ENCODE measurements around the gene CRISPLD2. TPM values are rescaled to one million over a fixed set of nuclear protein-coding genes. Genes with fewer than 3 reads are reported as not detected.

The CRISPLD2 gene
- polyA plus RNA-seq, 1 donor from 2014 or later: not detected

DNA sequence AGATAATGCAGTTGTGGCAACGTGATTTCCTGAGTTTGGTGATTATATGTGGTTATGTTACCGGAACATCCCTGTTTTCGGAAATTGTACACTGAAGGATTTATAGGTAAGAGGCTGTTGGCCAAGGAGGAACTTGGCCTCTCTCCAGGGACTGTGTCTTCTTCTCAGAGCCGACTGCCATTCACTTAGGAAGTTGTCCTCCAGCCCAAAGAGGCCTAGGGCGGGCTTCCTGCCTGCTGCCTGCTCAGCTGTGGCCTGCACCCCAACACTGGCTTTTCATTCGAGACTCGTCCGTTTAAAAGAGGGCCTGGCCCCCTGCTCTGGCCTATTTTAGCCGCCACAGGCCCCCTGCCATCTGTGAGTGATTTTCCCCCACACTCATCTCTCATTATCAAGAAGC lies 127.2 kb downstream of the CRISPLD2 start:
- H3K36me3 Mint-ChIP-seq: no peaks in the 10 kb centered on the region
- H3K27ac Mint-ChIP-seq: no peak overlapping the region
- peak overlapping the region in 1 of 4 donors; percentile 65 for H3K4me3 Mint-ChIP-seq
- peaks cover 0 to 6% (median 4%) of the 10 kb centered on the region in 3 donors for H3K9me3 Mint-ChIP-seq
- H3K4me1 Mint-ChIP-seq: peaks cover 0 to 6% (median 4%) of the 10 kb centered on the region in 3 donors
- H3K27me3 Mint-ChIP-seq: peaks cover 16% of the 10 kb centered on the region

DNA sequence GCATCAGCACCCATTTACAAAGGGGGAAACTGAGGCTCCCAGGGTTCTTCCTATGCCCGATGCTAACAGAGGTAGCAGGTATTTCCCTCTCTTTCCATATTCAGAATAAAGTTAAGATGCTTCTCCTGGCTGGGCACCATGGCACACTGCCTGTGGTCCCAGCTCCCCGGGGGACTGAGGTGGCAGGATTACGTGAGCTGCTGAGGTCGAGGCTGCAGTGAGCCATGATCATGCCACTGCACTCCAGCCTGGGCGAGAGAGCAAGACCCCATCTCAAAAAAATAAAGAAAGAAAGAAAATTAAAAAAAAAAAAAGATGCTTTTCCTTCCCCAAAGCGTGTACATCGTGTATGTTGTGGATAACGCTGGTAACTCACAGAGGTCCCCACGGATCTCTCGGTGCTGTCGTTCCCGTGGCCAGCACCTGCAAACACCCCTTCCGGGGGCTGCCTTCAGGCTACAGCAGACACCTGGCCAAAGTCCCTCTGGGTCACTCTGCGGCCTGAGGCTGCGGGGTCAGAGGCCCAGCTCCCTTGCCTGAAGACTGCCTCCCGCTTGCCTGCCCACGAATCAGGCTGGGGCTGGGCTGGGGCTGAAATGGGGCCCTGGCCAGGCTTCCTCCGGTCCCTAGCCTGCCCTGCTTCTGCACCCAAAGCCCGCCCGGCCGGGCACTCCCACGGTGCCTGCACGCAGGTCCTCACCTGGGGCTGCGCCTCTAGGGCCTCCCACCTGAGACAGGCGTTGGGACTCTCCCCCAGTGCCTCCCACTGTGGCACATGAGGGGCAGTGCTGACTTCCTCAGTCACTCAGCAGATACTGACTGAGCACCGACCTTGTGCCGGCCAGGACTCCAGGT lies 128.4 kb downstream of the CRISPLD2 start:
- Mint-ChIP-seq H3K27me3 (peaks cover 15% of the 10 kb centered on the region), H3K4me3 (no peak overlapping the region), H3K27ac (no peak overlapping the region), H3K9me3 (peaks cover 0 to 2% (median 0%) of the 10 kb centered on the region in 3 donors), H3K36me3 (no peaks in the 10 kb centered on the region), H3K4me1 (peaks cover 0 to 4% (median 4%) of the 10 kb centered on the region in 3 donors)

DNA sequence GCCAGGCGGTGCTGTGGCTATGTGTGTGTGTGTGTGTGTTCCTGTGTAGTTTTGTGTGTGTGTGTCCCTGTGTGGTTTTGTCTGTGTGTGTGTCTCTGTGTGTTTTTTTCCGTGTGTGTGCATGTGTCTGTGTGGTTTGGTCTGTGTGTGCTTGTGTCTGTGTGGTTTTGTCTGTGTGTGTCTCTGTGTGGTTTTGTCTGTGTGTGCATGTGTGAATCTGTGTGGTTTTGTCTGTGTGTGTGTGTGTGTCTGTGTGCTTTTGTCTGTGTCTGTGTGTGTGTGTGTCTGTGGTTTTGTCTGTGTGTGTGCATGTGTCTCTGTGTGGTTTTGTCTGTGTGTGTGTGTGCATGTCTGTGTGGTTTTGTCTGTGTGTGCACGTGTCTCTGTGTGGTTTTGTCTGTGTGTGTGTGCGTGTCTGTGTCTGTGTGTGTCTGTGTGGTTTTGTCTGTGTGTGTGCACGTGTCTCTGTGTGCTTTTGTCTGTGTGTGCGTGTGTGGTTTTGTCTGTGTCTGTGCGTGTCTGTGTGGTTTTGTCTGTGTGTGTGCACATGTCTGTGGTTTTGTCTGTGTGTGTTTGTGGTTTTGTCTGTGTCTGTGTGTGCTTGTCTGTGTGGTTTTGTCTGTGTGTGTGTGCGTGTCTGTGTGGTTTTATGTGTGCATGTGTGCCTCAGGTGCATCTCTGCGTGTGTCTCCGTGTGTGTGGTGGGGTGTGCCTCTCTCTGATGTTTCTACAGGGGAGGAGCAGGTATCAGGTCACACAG lies 129.2 kb downstream of the CRISPLD2 start:
- peaks cover 12% of the 10 kb centered on the region for H3K27me3 Mint-ChIP-seq
- H3K36me3 Mint-ChIP-seq: no peaks in the 10 kb centered on the region
- H3K9me3 Mint-ChIP-seq: no peaks in the 10 kb centered on the region
- H3K4me1 Mint-ChIP-seq: peaks cover 0 to 4% (median 4%) of the 10 kb centered on the region in 3 donors
- no peak overlapping the region for H3K27ac Mint-ChIP-seq
- no peak overlapping the region for H3K4me3 Mint-ChIP-seq

DNA sequence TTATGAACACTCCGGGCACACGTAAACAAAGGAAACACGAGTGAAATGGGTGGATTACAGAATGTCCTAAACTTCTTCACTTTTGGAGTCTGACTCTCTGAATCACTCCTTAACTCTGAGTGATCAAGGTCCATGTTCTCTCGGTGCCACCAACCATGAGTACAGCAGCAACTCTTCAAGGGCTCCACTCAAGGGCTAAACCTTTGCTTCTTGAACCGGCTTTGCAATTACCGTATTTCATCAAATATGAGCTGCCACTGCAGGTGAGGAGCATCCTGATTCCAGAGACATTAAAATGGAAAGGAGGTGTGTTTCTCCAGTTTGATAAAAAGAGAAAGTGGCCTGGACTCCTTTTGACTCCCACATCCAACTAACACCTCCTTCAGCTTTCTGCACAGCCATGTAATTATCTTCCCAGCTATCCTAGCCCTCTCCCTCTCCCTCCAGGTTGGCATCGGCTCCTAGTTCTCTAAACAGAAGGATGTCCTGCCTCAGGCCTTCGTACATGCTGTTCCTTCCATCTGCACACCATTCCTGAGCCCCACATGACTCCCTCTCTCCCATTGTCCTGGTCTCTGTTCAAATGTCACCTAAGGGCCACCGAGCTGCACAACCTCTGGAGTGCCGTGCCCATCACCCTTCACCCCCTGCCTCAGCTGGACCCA lies 130.1 kb downstream of the CRISPLD2 start:
- Mint-ChIP-seq H3K4me1 (peaks cover 0 to 4% (median 4%) of the 10 kb centered on the region in 3 donors), H3K27ac (peak overlapping the region in 1 of 3 donors; percentile 75), H3K27me3 (peaks cover 9% of the 10 kb centered on the region), H3K36me3 (no peaks in the 10 kb centered on the region), H3K9me3 (no peaks in the 10 kb centered on the region), H3K4me3 (no peak overlapping the region)

DNA sequence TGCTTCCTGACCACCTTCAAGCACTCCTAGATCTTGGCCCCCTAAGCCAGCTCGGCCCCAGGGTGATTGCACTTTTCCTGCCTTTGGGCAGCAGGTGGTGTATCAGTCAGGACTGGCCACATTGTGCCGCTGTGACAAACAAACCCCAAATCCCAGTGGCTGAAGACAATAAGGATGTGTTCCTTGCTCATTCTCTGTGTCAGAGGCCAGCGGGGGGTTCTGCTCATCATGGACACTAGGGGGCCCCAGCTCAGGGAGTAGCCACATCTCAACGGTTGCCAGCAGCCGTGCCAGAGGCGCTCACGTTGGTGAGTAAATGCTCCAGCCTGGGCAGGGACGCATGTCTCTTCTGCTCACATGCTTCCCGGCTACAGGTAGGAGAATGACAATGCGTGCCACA lies 131.1 kb downstream of the CRISPLD2 start:
- Mint-ChIP-seq H3K27ac (no peak overlapping the region), H3K9me3 (no peaks in the 10 kb centered on the region), H3K4me3 (no peak overlapping the region), H3K27me3 (peaks cover 11% of the 10 kb centered on the region), H3K4me1 (peaks cover 0 to 4% (median 4%) of the 10 kb centered on the region in 3 donors), H3K36me3 (no peaks in the 10 kb centered on the region)

DNA sequence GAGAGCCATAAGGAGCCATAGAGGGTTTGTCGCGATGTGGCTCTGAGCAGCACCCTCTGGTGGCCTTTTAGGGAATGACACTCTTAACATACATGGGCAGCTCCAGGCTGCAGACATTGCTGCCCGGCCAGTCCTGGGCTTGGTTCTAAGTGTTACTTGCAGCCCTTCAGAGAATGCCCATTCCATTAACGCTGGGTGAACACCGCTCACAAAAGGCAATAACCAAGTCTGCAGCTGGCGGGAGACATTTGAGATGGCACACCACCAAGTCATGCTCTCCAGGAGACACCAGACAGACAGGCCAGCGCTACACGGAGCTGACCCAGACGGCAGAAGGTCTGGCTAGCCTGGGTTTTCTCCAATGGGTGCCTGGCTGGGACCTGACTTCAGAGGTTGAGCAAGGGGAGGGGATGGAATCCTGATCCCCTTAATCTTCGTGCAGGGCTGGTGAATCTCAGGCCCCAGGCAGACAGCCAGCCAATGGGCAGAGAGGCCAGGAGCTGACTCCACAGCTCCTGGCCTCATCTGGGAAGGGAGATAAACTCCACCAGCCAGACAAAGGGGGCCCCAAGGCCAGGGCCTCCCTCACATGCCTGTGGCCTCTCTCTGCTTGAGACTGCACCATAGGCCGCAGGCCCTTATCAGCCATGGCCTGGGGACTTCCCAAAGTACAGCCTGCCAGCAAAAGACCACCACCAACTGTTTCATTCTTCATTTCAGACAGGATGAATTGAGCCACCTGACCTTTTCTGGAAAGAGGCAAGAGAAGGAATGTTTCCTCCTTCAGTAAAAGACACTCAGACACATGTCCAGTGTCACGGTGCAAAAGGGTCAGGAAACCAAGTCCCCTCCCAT lies 132.8 kb downstream of the CRISPLD2 start:
- peak overlapping the region in 1 of 3 donors; percentile 47 for H3K27ac Mint-ChIP-seq
- no peak overlapping the region for H3K4me3 Mint-ChIP-seq
- peaks cover 0 to 2% (median 0%) of the 10 kb centered on the region in 3 donors for H3K9me3 Mint-ChIP-seq

DNA sequence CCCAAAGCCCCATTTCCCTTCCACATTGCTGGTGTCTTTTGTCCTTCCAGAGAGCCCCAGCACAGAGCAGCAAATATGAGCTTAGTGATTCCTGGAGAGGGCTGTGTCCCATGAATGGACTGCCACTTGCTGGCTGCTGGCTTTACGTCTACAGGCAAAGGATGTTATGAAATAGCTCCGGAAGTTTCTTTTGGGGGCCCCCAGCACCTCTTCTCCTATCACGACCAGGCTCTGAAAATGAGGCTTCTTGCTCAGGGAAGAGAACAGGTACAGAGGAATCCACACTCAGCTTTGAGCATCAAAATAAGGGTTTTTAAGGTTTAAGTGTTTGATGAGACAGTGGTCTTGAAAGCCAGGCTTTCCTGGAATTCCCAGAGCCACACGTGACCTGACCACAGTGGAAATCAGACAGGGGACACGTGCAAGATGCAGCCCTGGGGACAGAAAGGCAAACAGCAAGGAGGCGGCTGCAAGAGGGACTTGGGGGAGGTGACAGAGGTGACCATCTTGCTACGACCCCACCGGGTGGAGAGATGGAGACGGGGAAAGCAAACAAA lies 133.5 kb downstream of the CRISPLD2 start:
- H3K4me1 Mint-ChIP-seq: peaks cover 0 to 2% (median 0%) of the 10 kb centered on the region in 3 donors
- H3K9me3 Mint-ChIP-seq: peaks cover 0 to 2% (median 0%) of the 10 kb centered on the region in 3 donors
- no peaks in the 10 kb centered on the region for H3K36me3 Mint-ChIP-seq
- H3K4me3 Mint-ChIP-seq: no peak overlapping the region
- peak overlapping the region in 1 of 3 donors; percentile 35 for H3K27ac Mint-ChIP-seq
- H3K27me3 Mint-ChIP-seq: peaks cover 12% of the 10 kb centered on the region

More for the DNA sequence above, 132.8 kb downstream of the CRISPLD2 start:
- Mint-ChIP-seq H3K4me1 (peaks cover 0 to 2% (median 0%) of the 10 kb centered on the region in 3 donors), H3K27me3 (peaks cover 14% of the 10 kb centered on the region), H3K36me3 (no peaks in the 10 kb centered on the region)

DNA sequence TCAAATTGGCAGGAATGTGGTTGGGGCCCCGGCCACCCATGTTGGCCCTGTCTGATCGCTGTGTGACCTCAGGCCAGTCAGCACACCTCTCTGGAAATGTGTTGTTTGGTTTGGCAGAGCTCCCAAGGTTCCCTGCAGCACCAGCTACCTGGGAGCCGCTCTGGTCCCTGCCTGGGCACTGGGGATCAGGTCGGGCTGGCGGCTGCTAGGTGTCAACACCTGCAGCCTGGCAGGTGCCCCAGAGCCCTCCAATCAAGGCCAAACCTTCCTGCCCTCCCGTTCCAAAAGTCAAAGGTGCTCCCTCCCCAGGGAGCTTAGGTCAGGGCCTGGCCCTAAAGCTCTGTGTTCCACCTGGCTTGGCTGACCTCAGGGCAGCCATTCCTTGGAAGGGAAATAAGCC lies 135.6 kb downstream of the CRISPLD2 start:
- Mint-ChIP-seq H3K4me1 (peaks cover 0 to 2% (median 0%) of the 10 kb centered on the region in 3 donors), H3K27me3 (peaks cover 9% of the 10 kb centered on the region), H3K4me3 (no peak overlapping the region), H3K9me3 (peaks cover 0 to 2% (median 0%) of the 10 kb centered on the region in 3 donors), H3K36me3 (no peaks in the 10 kb centered on the region), H3K27ac (no peak overlapping the region)

DNA sequence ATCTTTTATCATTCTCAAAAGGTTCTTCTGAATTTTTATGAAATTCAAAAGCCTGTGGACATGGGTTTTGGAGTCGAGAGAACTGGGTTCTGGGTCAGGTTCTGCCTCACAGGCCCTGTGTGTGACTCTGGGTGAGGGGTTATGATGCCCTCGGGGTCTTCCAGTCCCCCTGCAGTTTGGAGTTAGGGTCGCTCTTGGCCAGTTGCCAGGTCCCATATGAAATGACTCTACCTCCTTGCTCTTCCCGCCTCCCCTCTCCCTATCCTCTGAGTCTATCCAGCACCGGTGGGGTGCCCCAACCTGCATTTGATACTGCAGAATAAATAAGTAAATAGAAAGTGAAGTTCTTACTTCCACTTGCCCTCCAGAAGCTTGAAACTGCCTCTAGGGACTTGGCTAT lies 137.4 kb downstream of the CRISPLD2 start:
- Mint-ChIP-seq H3K27ac (no peak overlapping the region), H3K4me3 (no peak overlapping the region), H3K9me3 (peaks cover 0 to 2% (median 0%) of the 10 kb centered on the region in 3 donors), H3K36me3 (no peaks in the 10 kb centered on the region), H3K27me3 (peaks cover 12% of the 10 kb centered on the region), H3K4me1 (no peaks in the 10 kb centered on the region)

DNA sequence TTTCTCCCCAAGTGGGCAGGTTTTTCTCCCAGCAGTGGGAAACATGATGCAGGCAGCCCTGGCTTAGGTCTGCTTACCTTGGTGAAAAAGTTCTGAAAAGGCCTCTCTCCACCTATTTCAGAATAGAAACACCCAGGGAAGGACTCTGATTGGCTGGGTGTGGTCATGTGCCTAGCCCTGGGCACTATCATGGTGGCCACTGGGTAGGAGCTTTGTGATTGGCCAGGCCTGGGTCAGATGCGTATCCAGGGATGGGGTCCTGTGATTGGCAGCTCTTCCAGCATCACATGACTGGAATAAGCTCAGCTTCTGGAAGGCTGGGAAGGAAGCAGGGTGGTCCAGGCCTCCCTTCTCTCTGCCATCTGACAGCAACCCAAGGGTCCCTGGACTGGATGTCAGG lies 138.0 kb downstream of the CRISPLD2 start:
- Mint-ChIP-seq H3K36me3 (no peaks in the 10 kb centered on the region), H3K27me3 (peaks cover 12% of the 10 kb centered on the region), H3K4me3 (no peak overlapping the region), H3K4me1 (no peaks in the 10 kb centered on the region), H3K9me3 (peaks cover 0 to 2% (median 0%) of the 10 kb centered on the region in 3 donors), H3K27ac (no peak overlapping the region)

Other genes starting within 250 kb of the CRISPLD2 start
- 725 TPM for gene COTL1, start 201.9 kb upstream of the CRISPLD2 start, polyA plus RNA-seq
- gene KLHL36, start 171.5 kb upstream of the CRISPLD2 start, polyA plus RNA-seq: 34.1 TPM
- gene USP10, start 120.0 kb upstream of the CRISPLD2 start, polyA plus RNA-seq: 95.8 TPM
- 30.8 TPM for gene ZDHHC7, start 191.6 kb downstream of the CRISPLD2 start, polyA plus RNA-seq
- gene KIAA0513, start 207.8 kb downstream of the CRISPLD2 start, polyA plus RNA-seq: 1.1 TPM